ENCODE measurements around the gene ATP13A2. TPM values are rescaled to one million over a fixed set of nuclear protein-coding genes. Genes with fewer than 3 reads are reported as not detected.

Gene ATP13A2
- total RNA-seq, 1 donor from 2014 or later: 73.4 TPM

Other genes starting within 250 kb of the ATP13A2 start
- gene RNU1-2, start 115.9 kb downstream of the ATP13A2 start, total RNA-seq: under 0.01 TPM
- gene CROCC, start 90.0 kb downstream of the ATP13A2 start, total RNA-seq: 17.5 TPM
- gene MFAP2, start 31.3 kb downstream of the ATP13A2 start, total RNA-seq: 7.3 TPM
- gene SDHB, start 42.1 kb upstream of the ATP13A2 start, total RNA-seq: 89.3 TPM
- gene PADI2, start 107.5 kb upstream of the ATP13A2 start, total RNA-seq: 0.41 TPM
- not detected for gene PADI1, start 193.2 kb upstream of the ATP13A2 start, total RNA-seq
- not detected for gene PADI3, start 237.2 kb upstream of the ATP13A2 start, total RNA-seq

Measured in frontal cortex (tissue), 1 donor.